K562 (cell line): Measurements from ENCODE around the gene RASEF.

ENCODE experiments used
- CHD4 ChIP-seq: fragments of 200-600 bp; sonication (generic); IDR thresholded peaks from 3 replicates; pipeline ENCODE4 v1.6.1; 2012; ENCODE audit warnings: low read depth, mild to moderate bottlenecking, mixed read lengths, low read length, inconsistent platforms; ENCODE audit not compliant: insufficient read depth, insufficient replicate concordance, poor library complexity, severe bottlenecking
- CTCF ChIP-seq, 3 experiments: IDR thresholded peaks in 2 of 3; conservative IDR thresholded peaks in 1 of 3; 2 replicates each; pipeline ENCODE4 v1.5.1; 2011 to 2012; ENCODE audit warnings: low read length in 3 of 3, mild to moderate bottlenecking in 3 of 3, control low read depth in 2 of 3, improper control_type of control experiment in 1 of 3, inconsistent platforms in 1 of 3, low read depth in 1 of 3, mixed read lengths in 1 of 3, moderate library complexity in 1 of 3; ENCODE audit not compliant: insufficient read depth in 2 of 3
- ESRRA ChIP-seq: fragments of 450-650 bp; IDR thresholded peaks from 2 replicates; pipeline ENCODE4 v1.6.1; 2014; ENCODE audit warnings: low read depth, mild to moderate bottlenecking, moderate library complexity, borderline replicate concordance
- FOXA3 ChIP-seq, 2 experiments: fragments of 450-650 bp in 1 of 2; sonication (generic) in 1 of 2; formaldehyde crosslinking; IDR thresholded peaks in 1 of 2; conservative IDR thresholded peaks in 1 of 2; 2 replicates each; pipeline versions ENCODE4 v1.4.0 to v1.8.0; 2020 to 2022; ENCODE audit warnings: mild to moderate bottlenecking in 2 of 2, missing genetic modification reagents in 1 of 2
- GTF2E2 ChIP-seq: fragments of 200-800 bp; sonication (Bioruptor generic); IDR thresholded peaks from 2 replicates; pipeline ENCODE4 v1.6.1; 2016; ENCODE audit warnings: missing genetic modification characterization, missing compliant biosample characterization
- HDAC2 ChIP-seq: fragments of 450-650 bp; IDR thresholded peaks from 2 replicates; pipeline ENCODE4 v1.6.1; 2016; ENCODE audit warnings: mild to moderate bottlenecking
- KDM1A ChIP-seq, 2 experiments: fragments of 450-650 bp; IDR thresholded peaks; 2 replicates each; pipeline ENCODE4 v1.6.1; 2016; ENCODE audit warnings: mild to moderate bottlenecking in 2 of 2
- TCF7 ChIP-seq: sonication (generic); IDR thresholded peaks from 2 replicates; pipeline ENCODE4 v1.6.1; 2016; ENCODE audit warnings: antibody characterized with exemption, borderline replicate concordance
- TEAD4 ChIP-seq, 2 experiments: sonication (generic) in 1 of 2; formaldehyde crosslinking in 1 of 2; IDR thresholded peaks; 2 replicates each; pipeline versions ENCODE4 v1.6.1 to v1.8.0; 2012 to 2022; ENCODE audit warnings: borderline replicate concordance in 1 of 2, inconsistent platforms in 1 of 2, low read length in 1 of 2, mild to moderate bottlenecking in 1 of 2, missing genetic modification reagents in 1 of 2
- YY1 ChIP-seq, 3 experiments: IDR thresholded peaks; 2 replicates each; pipeline ENCODE4 v1.6.1; 2011; ENCODE audit warnings: low read length in 2 of 3, mild to moderate bottlenecking in 2 of 3, moderate library complexity in 2 of 3, borderline replicate concordance in 1 of 3, control low read depth in 1 of 3, low read depth in 1 of 3; ENCODE audit not compliant: insufficient read depth in 3 of 3, insufficient replicate concordance in 2 of 3, control insufficient read depth in 1 of 3, insufficient read length in 1 of 3; ENCODE audit errors: extremely low read depth in 1 of 3
- ZNF384 ChIP-seq: IDR thresholded peaks from 2 replicates; pipeline ENCODE4 v1.6.1; 2012; ENCODE audit warnings: low read depth, low read length, improper control_type of control experiment
- TF ChIP-seq, protein P1 (sequence below), 2 experiments: fragments of 450-650 bp in 1 of 2; sonication (generic) in 1 of 2; formaldehyde crosslinking in 1 of 2; IDR thresholded peaks in 1 of 2; conservative IDR thresholded peaks in 1 of 2; 2 replicates each; pipeline versions ENCODE4 v1.6.1 to v1.8.1; 2016 to 2023; ENCODE audit warnings: mild to moderate bottlenecking in 2 of 2, moderate library complexity in 2 of 2, inconsistent platforms in 1 of 2, missing genetic modification reagents in 1 of 2

- TF ChIP-seq TEAD4 (IDR thresholded peaks at IDR 0.05; ENCODE audit: low read length) (no peak), TEAD4 (CRISPR knock-in tag; IDR thresholded peaks at IDR 0.05; ENCODE audit: borderline replicate concordance) (no peak), ZNF384 (no peak), HDAC2 (no peak), FOXA3 (CRISPR knock-in tag; conservative IDR thresholded peaks at IDR 0.05 in 1 of 2, IDR thresholded peaks at IDR 0.05 in 1 of 2) (no peak), CHD4 (no peak), TCF7 (no peak), CTCF (IDR thresholded peaks at IDR 0.05 in 2 of 3, conservative IDR thresholded peaks at IDR 0.05 in 1 of 3; ENCODE audit: insufficient read depth in 2 of 3, low read depth in 1 of 3, low read length in 3 of 3) (no peak), GTF2E2 (tag) (no peak), YY1 (IDR thresholded peaks at IDR 0.05; ENCODE audit: borderline replicate concordance in 1 of 3, control insufficient read depth in 1 of 3, extremely low read depth in 1 of 3, insufficient read depth in 3 of 3, insufficient read length in 1 of 3, insufficient replicate concordance in 2 of 3, low read depth in 1 of 3, low read length in 2 of 3) (no peak), KDM1A (IDR thresholded peaks at IDR 0.05) (no peak), ESRRA (no peak)
- TF ChIP-seq, protein P1, sequence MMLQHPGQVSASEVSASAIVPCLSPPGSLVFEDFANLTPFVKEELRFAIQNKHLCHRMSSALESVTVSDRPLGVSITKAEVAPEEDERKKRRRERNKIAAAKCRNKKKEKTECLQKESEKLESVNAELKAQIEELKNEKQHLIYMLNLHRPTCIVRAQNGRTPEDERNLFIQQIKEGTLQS (IDR thresholded peaks at IDR 0.05) = no peak
- TF ChIP-seq, protein P1 (CRISPR knock-in tag; conservative IDR thresholded peaks at IDR 0.05) = no peak
These were observed 2.4 kb downstream of the RASEF start for GRCh38 chr9:83060556-83060955.
